Hematopoietic multipotent progenitor cell treated with erythropoietin and hydrocortisone succinate and interleukin-3 and kit ligand, for 8 days (in vitro differentiated cells): Measurements from ENCODE around the gene ABCB9.
"Not testable (repeated sequence)": the region's sequence is repeated elsewhere in the genome, so short reads cannot be mapped to it uniquely, and the experiment has no call there.

Source experiments
- DNase-seq: peaks from one replicate; pipeline ENCODE4 v3.0.0-alpha.2; 2015

ABCB9 gene

DNA sequence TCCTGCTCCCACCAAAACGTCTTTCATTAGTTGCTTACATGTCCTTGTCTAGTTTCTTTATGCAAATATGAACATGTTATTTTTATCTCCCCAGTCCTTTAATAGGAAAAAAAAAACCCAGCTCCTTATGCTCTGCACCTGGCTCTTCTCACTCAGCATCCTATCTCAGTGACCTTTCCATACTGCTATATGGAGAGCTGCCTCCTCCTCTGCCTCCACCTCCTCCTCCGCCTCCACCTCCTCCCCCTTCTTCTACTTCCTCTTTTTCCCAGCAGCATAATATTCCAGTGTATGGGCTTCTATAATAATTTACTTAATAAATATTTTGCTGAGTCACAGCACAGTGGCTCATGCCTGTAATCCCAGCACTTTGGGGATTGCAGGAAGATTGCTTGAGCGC lies 31.5 kb downstream of the ABCB9 start:
- DNase-seq: no peak

DNA sequence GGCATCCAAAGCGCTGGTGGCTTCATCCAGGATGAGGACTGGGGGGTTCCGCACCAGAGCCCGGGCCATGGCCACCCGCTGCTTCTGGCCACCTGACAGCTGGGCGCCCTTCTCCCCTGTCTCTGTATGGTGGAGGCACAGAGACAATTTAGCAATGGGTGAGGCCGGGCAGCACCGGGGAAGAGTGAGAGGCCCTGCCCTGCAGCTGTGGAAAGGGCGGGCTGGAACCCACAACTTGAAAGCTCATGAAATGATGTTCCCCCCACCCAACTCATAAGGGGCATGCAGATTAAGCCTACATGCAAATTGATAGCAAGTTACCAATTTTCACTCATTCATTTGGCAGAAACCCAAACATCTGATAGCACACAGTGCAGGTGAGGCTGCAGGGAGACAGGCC lies 34.1 kb downstream of the ABCB9 start:
- no peak for DNase-seq

DNA sequence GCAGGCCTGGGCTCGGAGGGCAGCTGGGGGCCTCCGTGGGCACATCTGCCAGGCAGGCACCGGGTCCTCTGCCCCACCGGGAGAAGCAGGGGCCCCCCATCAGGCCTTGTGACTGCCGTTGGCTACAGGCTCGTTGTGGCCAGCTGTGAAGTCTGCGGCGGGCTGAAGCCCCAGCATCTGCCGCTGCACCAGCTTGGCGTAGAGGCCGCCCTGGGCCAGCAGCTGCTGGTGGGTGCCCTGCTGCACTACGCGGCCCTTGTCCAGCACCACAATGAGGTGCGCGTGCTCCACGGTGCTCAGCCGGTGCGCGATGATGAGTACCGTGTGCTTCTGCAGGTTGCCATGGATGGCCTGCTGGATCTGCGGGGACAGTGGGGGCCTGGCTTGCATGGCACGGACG lies 36.5 kb downstream of the ABCB9 start:
- DNase-seq: no peak

DNA sequence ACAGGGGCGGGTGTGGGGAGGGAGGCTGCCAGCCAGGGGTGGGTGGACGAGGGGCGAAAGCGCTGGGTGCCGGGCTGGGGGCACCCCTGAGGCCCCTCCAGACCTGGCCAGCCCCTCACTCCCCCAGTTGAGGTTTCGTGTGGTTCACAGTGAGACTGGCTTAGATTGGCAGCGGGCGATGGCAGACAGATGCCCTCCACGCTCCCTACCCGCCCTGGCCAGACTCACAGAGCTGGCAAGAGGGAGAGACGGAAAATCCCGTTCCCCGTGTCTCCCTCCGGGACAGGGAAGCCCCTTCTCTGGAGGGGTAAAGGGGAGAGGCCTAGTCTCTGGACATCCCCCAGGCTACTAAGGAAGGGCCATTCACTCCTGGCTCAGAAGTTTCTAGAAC lies 37.1 kb downstream of the ABCB9 start:
- DNase-seq: no peak

DNA sequence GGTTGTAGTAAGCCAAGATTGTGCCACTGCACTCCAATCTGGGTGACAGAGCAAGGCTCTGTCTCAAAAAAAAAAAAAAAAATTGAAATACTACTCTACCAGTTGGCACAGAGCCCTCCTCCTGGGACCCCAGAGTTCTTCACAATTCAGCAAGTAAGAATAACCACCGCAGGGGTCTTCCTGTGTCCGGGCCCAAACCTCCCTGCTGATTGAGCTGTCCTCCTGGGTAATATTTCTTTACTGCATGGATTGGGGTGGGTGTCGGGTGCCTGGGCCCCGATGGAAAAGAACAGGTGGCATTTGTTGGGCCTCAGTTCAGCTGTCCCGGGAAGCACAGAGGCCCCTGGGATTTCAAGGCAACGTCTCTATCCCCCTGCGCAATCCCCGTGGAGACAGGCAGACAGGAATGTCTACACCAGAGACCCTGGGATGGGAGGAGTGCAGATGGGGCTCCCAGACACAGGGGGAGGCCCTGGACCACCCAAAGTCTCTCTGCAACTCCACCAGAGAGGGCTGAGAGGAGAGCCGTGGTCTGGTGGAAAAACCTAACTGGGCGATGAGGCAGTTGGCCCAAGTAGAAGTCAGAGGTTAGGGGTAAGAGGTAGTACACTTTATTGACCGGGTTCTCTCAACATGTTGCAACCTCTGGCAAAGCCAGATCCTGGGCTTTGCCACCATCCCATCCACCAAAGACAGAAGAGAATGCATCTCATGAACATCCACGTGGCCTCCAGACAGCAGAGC lies 37.7 kb downstream of the ABCB9 start:
- DNase-seq: no peak

DNA sequence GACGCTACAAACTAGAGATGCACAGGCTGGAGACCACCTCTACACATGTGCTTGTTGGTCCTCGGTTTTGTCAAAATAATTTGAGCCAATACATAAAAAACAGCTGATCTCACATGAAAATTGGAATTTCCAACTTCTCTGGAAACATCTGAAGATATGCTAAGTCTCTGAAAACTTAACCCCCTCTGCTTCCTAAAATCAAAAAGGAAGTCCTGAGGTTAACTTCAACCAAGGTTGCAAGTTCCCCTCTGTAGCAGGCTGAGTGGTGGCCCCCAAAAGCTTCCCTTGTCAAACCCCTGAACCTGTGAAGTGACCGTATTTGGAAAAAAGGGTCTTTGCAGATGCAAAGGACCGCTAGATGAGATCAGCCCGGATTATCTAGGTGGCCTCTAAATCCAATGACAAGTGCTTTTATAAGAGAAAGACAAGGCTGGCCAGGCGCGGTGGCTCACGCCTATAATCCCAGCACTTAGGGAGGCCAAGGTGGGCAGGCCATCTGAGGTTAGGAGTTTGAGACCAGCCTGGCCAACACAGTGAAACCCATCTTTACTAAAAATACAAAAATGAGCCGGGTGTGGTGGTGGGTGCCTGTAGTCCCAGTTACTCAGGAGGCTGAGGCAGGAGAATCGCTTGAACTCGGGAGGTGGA lies 38.4 kb downstream of the ABCB9 start:
- DNase-seq: no peak

DNA sequence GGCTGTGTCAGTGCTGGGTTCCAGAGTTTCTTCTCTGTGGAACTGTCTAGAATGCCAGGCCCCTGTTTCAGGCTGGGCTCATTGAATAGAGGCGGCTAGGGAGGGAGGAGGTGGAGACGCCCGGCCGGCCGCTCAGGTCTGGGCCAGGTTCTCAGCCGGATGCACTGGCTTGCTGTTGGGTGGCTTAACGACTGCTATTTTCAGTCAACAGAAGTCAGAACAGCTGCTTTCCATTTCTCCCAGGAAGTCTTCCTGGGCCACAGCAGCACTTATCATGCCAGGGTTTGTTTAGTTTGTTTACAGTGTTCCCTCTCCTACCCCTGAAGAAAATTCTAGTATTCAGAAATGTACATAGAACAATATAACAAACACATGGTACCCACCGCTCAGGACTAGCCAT lies 44.3 kb downstream of the ABCB9 start:
- no peak for DNase-seq

DNA sequence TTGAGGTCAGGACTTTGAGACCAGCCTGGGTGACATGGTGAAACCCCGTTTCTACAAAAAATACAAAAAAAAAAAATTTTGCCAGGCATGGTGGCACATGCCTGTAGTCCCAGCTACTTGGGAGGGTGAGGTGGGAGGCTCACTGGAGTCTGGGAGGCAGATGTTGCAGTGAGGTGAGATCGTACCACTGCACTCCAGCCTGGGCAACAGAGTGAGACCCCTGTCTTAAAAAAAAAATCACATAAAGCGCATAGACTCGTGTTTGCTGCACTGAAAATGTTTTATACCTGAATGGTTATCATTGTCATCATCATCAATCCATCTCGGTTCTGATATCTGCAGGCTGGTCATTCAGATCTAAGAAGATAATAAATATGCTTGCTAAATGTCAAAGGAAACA lies 45.6 kb downstream of the ABCB9 start:
- DNase-seq: no peak

DNA sequence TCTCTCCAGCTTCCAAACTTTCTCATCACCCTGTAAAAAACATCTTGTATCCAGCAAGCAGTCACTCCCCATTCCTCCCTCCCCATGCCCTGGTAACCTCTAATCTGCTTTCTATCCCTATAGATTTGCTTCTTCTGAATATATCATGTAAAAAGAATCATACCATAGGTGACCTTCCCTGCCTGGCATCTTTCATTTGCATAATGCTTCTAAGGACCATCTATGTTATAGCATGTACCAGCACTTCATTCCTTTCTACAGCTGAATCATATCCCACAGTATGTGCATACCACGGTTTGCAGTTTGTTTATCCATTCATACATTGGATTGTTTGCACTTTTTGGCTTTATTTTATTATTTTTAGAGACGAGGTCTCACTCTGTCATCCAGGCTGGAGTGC lies 47.4 kb downstream of the ABCB9 start:
- DNase-seq: no peak

DNA sequence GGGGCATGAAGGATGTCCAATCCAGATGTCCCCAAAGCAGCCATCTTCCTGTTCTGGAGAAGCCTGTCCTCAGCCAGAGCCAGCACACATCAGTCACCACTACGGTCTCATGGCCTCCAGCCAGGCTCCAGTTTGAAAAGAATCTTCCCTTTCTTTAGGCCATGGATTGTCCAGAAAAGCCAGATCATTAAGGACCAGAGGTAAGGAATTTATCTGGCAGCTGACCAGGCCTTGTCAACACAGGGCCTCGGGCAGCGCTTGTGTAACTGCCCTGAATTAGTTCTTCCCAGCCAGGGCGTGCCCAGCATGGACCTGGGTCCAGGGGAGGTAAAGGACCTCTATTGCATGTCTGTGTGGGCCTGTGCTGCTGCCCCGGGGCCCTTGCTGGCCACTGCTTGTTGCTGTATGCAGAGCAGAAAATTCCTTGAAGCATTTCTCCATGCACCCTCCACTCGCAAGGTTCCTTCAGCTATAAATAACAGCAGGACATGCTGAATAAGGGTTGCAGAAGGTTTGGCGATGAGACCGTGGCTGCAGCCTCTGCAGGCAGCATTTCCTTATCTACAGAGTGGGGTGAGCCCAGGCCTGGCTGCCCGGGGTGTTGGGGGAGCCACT lies 48.6 kb downstream of the ABCB9 start:
- peak; percentile 24 for DNase-seq

DNA sequence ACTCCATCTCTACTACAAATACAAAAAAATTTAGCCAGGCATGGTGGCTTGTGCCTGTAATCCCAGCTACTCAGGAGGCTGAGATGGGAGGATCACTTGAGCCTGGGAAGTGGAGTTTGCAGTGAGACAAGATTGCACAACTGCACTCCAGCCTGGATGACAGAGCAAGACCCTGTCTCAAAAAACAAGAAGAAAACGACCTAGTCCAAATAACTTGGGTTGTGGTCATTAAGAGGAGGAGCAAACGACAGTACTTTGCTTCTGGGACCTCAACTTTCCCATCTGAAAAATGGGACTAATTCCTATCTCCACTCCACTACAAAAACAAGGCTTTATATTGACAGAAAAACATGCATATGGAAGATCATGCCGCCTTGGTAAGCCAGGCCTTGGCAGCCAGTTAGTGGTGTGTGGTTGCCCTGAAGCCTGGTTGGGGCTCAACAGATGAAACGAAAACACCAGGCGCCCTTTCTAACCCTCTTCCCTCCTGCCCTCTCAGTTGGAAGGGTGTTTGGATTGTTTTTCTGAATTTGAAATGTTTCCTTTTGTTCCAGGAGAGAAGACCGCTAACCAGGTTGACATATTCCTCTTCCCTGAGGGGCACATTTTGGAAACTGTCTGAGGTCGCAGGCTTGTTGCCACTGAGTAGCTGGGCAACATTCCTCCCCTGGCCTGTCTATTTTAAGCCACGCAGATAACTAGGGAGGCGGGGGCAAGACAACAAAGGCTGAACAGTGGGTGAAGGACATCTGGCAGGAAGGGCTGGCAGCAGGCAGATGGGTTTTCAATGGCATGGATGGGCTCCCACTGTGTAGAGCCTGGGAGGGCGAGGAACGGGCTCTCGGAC lies 56.6 kb downstream of the ABCB9 start:
- no peak for DNase-seq

DNA sequence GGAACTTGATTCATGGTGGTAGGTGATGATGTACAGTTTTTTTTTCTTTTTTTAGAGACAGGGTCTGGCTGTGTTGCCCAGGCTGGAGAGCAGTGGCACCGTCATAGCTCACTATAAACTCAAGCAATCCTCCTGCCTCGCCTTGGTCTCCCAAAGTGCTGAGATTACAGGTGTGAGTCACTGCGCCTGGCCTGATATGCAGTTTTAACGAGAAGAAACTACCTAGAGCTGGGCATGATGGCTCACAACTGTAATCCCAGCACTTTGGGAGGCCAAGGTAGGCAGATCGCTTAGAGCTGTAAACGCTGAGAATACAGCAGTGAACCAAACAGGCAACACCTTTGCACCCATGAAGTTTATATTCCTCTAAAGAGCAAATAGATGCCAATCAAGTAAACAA lies 57.3 kb downstream of the ABCB9 start:
- no peak for DNase-seq

DNA sequence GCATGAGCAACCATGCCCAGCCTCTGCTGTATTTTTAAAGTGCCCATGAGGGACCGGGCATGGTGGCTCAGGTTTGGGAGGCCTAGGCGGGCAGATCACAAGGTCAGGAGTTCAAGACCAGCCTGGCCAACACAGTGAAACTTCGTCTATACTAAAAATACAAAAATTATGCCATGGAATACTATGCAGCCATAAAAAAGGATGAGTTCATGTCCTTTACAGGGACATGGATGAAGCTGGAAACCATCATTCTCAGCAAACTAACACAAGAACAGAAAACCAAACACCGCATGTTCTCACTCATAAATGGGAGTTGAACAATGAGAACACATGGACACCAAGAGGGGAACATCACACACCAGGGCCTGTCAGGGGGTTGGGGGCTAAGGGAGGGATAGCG lies 61.0 kb downstream of the ABCB9 start:
- DNase-seq: not testable (repeated sequence)

DNA sequence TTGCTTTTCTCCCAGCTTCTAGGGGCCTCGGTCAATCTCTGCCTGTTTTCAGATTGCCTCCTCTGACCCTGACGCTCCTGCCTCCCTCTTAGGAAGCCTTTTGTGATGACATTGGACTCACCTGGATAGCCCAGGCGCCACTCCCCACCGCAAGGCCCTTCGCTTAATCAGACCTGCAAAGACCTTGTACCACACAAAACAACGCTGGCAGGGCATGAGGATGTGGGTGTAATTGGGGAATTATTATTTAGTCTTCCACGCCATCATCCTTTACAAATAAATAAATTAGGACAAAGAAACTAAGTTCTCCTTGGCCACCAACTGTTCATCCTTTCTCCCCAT lies 62.6 kb downstream of the ABCB9 start:
- DNase-seq: no peak

DNA sequence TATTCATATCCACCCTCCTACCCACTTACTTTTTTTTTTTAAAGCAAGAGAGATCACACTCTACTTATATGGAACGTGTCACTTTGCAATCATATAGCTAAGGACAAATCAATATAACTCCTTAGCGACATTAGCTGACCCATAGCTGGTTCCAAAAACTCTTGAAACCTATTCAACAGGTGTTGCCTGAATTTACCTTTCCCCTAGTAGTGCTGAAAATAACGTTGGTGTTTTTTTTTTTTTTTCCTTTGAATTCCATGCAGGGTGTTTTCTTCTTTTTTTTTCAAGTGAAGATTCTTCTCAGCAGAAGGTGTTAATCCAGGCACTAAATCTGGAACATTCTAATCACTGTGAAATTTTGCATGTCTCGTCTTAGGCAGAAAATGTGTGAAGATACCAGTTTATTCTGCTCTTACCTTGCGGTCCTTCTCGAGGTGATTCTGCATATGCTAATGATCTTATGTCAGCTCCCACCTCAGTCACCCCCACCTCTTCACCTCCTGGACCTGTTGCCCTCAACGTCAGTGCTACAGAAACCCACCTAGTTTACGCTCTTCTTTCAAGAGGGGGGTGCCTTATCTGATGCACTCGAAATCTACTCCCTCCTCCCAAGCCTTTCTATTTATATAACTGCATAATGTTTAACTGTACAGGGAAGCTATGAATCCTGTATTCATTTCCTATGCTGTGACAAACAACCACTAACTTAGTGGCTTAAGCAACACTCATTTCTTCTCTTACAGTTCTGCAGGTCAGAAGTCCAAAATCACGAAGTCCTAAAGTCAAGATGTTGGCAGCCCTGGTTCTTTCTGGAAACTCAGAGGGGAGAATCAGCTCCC lies 63.2 kb downstream of the ABCB9 start:
- no peak for DNase-seq

DNA sequence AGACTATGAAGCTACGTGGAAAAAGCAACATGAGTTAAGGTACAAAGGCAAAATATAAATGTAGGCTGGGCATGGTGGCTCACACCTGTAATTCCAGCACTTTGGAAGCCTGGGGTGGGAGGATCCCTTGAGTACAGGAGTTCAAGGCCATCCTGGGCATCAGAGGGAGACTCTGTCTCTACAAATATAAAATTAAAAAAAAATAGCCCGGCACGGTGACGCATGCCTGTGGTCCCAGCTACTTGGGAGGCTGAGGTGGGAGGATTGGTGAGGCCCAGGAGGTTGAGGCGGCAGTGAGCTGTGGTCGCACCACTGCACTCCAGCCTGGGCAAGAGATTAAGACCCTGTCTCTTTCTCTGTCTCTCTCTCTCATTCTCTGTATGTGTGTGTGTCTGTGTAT lies 66.4 kb downstream of the ABCB9 start:
- no peak for DNase-seq

DNA sequence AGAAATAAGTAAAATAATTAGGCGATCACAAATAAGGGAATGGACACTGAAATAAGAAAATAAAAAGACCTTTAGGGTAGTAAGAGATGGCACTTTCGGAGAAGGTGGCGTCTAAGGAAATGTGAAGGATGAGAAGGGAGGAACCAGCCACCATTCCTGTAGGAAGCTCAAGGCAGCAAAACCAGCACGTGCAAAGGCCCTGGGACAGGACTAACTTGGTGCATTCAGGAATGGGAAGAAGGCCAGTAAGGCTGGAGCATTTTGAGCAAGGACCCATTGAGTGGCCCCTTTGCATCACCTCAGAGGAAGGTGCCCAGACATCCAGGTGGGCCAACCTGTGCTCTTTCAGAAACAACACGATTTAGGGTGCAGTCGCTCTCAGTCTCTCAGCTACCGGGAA lies 69.6 kb downstream of the ABCB9 start:
- DNase-seq: no peak

DNA sequence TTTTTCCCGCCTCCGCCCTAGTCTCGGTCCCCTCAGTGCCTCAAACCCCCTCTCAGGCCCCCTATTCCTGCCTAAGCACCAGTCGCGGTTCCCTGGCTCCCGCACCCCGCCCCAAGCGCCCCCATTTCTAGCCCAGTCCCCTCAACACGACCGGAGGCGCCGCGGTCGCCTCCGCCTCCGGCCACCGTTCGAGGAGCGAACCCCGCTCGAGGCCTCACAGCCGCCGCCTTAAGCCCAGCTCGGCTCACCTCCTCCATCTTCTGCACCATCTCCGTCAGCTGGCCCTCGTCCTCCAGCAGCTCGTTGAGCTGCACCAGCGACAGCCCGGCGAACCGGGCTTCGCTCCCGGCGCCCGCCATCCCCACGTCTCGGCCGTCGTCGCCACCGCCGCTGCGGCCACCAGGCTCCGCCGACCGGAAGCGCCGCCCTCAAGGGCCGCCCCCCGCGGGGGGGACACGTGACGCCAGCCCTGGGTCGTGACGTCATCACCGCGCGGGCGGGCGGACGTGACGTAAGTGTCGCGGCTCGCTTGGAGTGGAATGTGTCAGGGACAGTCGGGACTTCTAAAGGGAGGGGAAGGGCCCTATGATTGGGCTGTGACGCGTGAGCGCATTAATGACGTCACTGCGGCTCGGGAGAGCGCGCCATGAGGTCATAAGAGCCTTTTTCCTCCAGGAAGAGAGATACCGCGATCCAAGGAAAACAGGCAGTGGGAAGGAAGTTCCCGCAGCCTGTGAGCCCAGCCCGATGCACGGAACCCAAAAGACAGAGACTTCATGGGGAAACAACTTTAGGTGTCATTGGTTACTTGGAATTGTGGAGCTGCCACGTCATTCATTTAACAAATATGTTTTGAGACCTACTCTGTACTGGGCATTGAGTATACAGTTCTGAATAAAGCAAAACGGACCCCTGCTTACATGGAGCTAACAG lies 70.3 kb downstream of the ABCB9 start, which contains the start of gene VPS37B:
TSS of gene VPS37B (minus strand) at position 421 of the 933 bp plus-strand sequence. CDS start at position 359, 62 bp downstream.
- peak; percentile 83 for DNase-seq

DNA sequence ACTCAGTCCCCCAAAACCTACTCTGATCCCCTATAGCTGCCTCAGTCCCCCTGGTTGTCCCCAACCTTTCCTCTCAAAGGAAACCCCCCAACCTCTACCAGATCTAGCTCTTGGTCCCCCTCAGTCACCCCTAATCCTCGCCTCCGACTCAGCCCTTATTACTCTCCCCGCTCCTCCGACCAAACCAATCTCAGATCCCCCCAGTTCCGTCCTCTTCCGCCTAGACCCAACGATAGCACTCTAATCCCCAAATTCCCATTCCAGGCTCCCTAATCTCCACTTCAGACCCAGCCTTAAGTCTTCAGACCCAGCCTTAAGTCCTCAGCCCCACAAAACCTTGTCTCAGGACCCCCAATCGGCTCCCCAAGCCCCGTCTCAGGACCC lies 71.0 kb downstream of the ABCB9 start:
- DNase-seq: no peak

DNA sequence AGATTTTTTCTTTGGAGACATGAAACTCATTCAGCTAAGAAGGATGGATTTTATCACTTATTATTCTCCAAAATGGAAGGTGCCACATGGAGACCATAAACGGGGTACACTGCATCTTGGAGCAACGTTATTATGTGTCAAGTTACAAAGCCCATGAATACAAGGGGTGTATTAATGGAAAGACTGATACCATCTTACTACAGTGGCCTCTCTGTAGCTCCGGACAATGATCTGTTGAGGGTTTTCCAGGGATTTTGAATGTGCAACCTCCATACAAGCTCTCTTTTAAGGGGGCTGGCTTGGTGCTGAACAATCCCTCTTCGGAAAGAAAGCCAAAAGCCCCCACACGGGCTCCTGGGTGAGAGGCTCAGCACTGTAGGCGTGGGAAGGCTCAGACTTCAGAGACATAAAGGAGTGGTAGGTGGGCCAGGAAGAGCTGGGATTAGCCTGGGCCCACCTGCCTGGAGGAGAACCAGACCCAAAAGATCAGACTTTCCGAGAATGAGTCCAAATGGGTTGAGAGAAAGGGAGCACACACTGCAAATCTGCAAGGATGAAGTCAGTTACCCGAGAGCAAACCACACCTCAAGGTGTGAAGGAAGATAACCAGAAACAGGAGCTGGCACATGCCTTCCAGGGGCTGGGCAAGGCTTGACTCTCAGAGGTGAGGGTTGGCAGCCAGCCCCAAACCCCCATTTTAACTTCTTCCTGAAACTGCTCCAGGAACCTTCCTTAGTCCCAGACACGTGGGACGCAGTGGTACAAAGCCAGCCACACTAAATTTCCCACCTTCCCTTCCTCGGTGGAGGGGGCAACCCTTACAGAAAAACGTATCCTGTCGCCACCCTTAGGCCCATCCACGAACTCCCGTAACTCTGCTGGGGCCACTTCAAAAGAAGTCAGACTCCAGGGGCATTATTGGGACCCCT lies 71.8 kb downstream of the ABCB9 start:
- DNase-seq: peak; percentile 96
